Sigmoid colon (tissue), 7 donors: ENCODE measurements around the gene FZR1. TPM values are rescaled to one million over a fixed set of nuclear protein-coding genes. Genes with fewer than 3 reads are reported as not detected.
"Not testable (repeated sequence)": the region's sequence is repeated elsewhere in the genome, so short reads cannot be mapped to it uniquely, and the experiment has no call there.

ENCODE experiments used
- DNase-seq: peaks from one replicate; pipeline ENCODE4 v3.0.0-alpha.2; 2019
- H3K27ac ChIP-seq, 4 donors: fragments of 200-600 bp; sonication (generic); one replicate each; pipeline ENCODE4 v1.5.1; 2016 to 2019; ENCODE audit warnings: mild to moderate bottlenecking in 1 of 4
- H3K27me3 ChIP-seq, 3 donors: fragments of 200-600 bp; sonication (generic); one replicate each; pipeline ENCODE4 v1.5.1; 2019; ENCODE audit warnings: mild to moderate bottlenecking in 1 of 3
- H3K36me3 ChIP-seq, 4 donors: fragments of 200-600 bp; sonication (generic); one replicate each; pipeline ENCODE4 v1.5.1; 2016 to 2019
- H3K4me1 ChIP-seq, 4 donors: fragments of 200-600 bp; sonication (generic); one replicate each; pipeline ENCODE4 v1.5.1; 2017 to 2019
- H3K4me3 ChIP-seq, 4 donors: fragments of 200-600 bp; sonication (generic); one replicate each; pipeline ENCODE4 v1.5.1; 2017 to 2019; ENCODE audit warnings: mild to moderate bottlenecking in 2 of 4, moderate library complexity in 1 of 4
- H3K9me3 ChIP-seq, 4 donors: fragments of 200-600 bp in 3 of 4; sonication (generic) in 3 of 4; one replicate each; pipeline versions ENCODE4 v1.5.1 to v1.6.1; 2013 to 2019
- CTCF ChIP-seq, 4 experiments: fragments of 450-650 bp in 3 of 4; fragments of 200-600 bp in 1 of 4; IDR thresholded peaks; one replicate each; pipeline ENCODE4 v1.5.1; 2016 to 2019; ENCODE audit warnings: antibody characterized with exemption in 4 of 4, mild to moderate bottlenecking in 3 of 4, moderate library complexity in 2 of 4
- EP300 ChIP-seq, 4 donors: sonication (generic); formaldehyde crosslinking; IDR thresholded peaks; one replicate each; pipeline ENCODE4 v1.6.1; 2017; ENCODE audit warnings: antibody characterized with exemption in 4 of 4
- POLR2A ChIP-seq, 2 donors: fragments of 450-650 bp; IDR thresholded peaks; one replicate each; pipeline ENCODE4 v1.6.1; 2016; ENCODE audit warnings: antibody characterized with exemption in 2 of 2, mild to moderate bottlenecking in 2 of 2, moderate library complexity in 2 of 2
- POLR2AphosphoS5 ChIP-seq, 4 donors: sonication (generic); formaldehyde crosslinking; IDR thresholded peaks; one replicate each; pipeline ENCODE4 v1.6.1; 2017; ENCODE audit warnings: antibody characterized with exemption in 4 of 4
- WGBS, 2 donors: extraction: QIAGEN DNeasy Blood & Tissue Kit; methylation state at CpG; one replicate each; pipeline ENCODE4 v1.1.7; 2013; 5-methylcytosine and 5-hydroxymethylcytosine counted together
- intact Hi-C: fragments of 100-400 bp; cut with DNase I; formaldehyde crosslinking; loops from one replicate; pipeline ENCODE4 v1.15.1; 2023
- polyA plus RNA-seq, 3 donors: library from polyadenylated mRNA; stranded (reverse); fragments of 200-250 nt; gene quantifications; one replicate each; pipeline ENCODE4 v1.2.3, GENCODE V29; 2013
- total RNA-seq, 4 donors: library from RNA; depleted of rRNA; stranded (reverse); fragments of >200 nt; gene quantifications; one replicate each; pipeline ENCODE4 v1.1.0, GENCODE V29; 2016
- donor health status: healthy with polysubstance abuse.
- donor health status: Bipolar disorder and iron deficiency.
- donor health status: healthy.

Gene FZR1
- total and polyA plus RNA-seq, 7 donors: 11.4 to 44.6 (median 18.1) TPM

GRCh38 chr19:3526507-3527237 is 20.6 kb downstream of the FZR1 start:
- intact Hi-C loops: no loop called here
- TF ChIP-seq CTCF (IDR thresholded peaks at IDR 0.05) (no peak), EP300 (IDR thresholded peaks at IDR 0.05) (no peak), POLR2A (IDR thresholded peaks at IDR 0.05) (no peak), POLR2AphosphoS5 (IDR thresholded peaks at IDR 0.05) (no peak)
- Histone ChIP-seq H3K4me3 (no peak overlapping the region), H3K4me1 (no peaks in the 10 kb centered on the region), H3K27me3 (no peaks in the 10 kb centered on the region), H3K27ac (no peak overlapping the region), H3K9me3 (no peaks in the 10 kb centered on the region), H3K36me3 (peaks cover 28 to 69% (median 44%) of the 10 kb centered on the region in 4 donors)
- 94 to 97% methylated on average over 28 of the region's 28 CpGs for WGBS, 2 donors
- DNase-seq: no peak

- no peaks in the 10 kb centered on the region for H3K9me3 ChIP-seq
- intact Hi-C loops: no loop called here
- H3K27ac ChIP-seq: no peak overlapping the region
- TF ChIP-seq CTCF (IDR thresholded peaks at IDR 0.05) (no peak), EP300 (IDR thresholded peaks at IDR 0.05) (no peak), POLR2A (IDR thresholded peaks at IDR 0.05) (no peak), POLR2AphosphoS5 (IDR thresholded peaks at IDR 0.05) (no peak)
- no peak overlapping the region for H3K4me3 ChIP-seq
- WGBS, 2 donors: 96 to 97% methylated on average over 21 of the region's 21 CpGs
- H3K27me3 ChIP-seq: no peaks in the 10 kb centered on the region
- H3K4me1 ChIP-seq: no peaks in the 10 kb centered on the region
- H3K36me3 ChIP-seq: peaks cover 35 to 76% (median 51%) of the 10 kb centered on the region in 4 donors
- DNase-seq: no peak
These were observed 21.3 kb downstream of the FZR1 start for GRCh38 chr19:3527238-3527910.

GRCh38 chr19:3528080-3528479 is 22.0 kb downstream of the FZR1 start:
- Histone ChIP-seq H3K4me3 (no peak overlapping the region), H3K4me1 (no peaks in the 10 kb centered on the region), H3K9me3 (no peaks in the 10 kb centered on the region), H3K27me3 (no peaks in the 10 kb centered on the region), H3K27ac (no peak overlapping the region), H3K36me3 (peaks cover 41 to 79% (median 56%) of the 10 kb centered on the region in 4 donors)
- no peak for DNase-seq
- no peak for TF ChIP-seq CTCF (IDR thresholded peaks at IDR 0.05)
- TF ChIP-seq POLR2A (IDR thresholded peaks at IDR 0.05): no peak
- no peak for TF ChIP-seq EP300 (IDR thresholded peaks at IDR 0.05)
- TF ChIP-seq POLR2AphosphoS5 (IDR thresholded peaks at IDR 0.05): no peak
- intact Hi-C loops: no loop called here
- 97 to 98% methylated on average over 14 of the region's 14 CpGs for WGBS, 2 donors

GRCh38 chr19:3528539-3529211 is 22.6 kb downstream of the FZR1 start:
- intact Hi-C loops: no loop called here
- whole genome bisulfite sequencing, 2 donors: 98 to 99% methylated on average over 20 of the region's 20 CpGs
- peaks cover 45 to 79% (median 58%) of the 10 kb centered on the region in 4 donors for H3K36me3 ChIP-seq

GRCh38 chr19:3529299-3529698 is 23.2 kb downstream of the FZR1 start:
- intact Hi-C loops, H3K27me3 ChIP-seq, H3K27ac ChIP-seq, DNase-seq, H3K4me1 ChIP-seq, H3K9me3 ChIP-seq, H3K4me3 ChIP-seq: not testable (repeated sequence)
- WGBS, 2 donors: 98% methylated on average over 7 of the region's 7 CpGs
- H3K36me3 ChIP-seq: peaks cover 45 to 79% (median 58%) of the 10 kb centered on the region in 4 donors

More at GRCh38 chr19:3528539-3529211, 22.6 kb downstream of the FZR1 start:
- H3K27ac ChIP-seq: no peak overlapping the region
- no peak for DNase-seq
- no peaks in the 10 kb centered on the region for H3K4me1 ChIP-seq
- no peak overlapping the region for H3K4me3 ChIP-seq
- no peaks in the 10 kb centered on the region for H3K9me3 ChIP-seq
- H3K27me3 ChIP-seq: no peaks in the 10 kb centered on the region
- no peak for TF ChIP-seq POLR2AphosphoS5 (IDR thresholded peaks at IDR 0.05)
- no peak for TF ChIP-seq EP300 (IDR thresholded peaks at IDR 0.05)
- no peak for TF ChIP-seq CTCF (IDR thresholded peaks at IDR 0.05)
- TF ChIP-seq POLR2A (IDR thresholded peaks at IDR 0.05): no peak
